C4-2B (cell line): Measurements from ENCODE around the gene MTFMT.

ENCODE experiments used
- ZFX ChIP-seq: fragments of 450-650 bp; IDR thresholded peaks from 2 replicates; pipeline ENCODE4 v1.6.1; 2017
- TF ChIP-seq, protein P1 (sequence below): fragments of 450-650 bp; conservative IDR thresholded peaks from 2 replicates; pipeline ENCODE4 v1.5.1; 2017; ENCODE audit warnings: mild to moderate bottlenecking

GRCh38 chr15:65042776-65043327, 13.4 kb upstream of the MTFMT start:
- TF ChIP-seq, protein P1, sequence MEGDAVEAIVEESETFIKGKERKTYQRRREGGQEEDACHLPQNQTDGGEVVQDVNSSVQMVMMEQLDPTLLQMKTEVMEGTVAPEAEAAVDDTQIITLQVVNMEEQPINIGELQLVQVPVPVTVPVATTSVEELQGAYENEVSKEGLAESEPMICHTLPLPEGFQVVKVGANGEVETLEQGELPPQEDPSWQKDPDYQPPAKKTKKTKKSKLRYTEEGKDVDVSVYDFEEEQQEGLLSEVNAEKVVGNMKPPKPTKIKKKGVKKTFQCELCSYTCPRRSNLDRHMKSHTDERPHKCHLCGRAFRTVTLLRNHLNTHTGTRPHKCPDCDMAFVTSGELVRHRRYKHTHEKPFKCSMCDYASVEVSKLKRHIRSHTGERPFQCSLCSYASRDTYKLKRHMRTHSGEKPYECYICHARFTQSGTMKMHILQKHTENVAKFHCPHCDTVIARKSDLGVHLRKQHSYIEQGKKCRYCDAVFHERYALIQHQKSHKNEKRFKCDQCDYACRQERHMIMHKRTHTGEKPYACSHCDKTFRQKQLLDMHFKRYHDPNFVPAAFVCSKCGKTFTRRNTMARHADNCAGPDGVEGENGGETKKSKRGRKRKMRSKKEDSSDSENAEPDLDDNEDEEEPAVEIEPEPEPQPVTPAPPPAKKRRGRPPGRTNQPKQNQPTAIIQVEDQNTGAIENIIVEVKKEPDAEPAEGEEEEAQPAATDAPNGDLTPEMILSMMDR, result no peak
- TF ChIP-seq ZFX, result no peak
